HG03457 (cell line): Measurements from ENCODE around the gene PLCB1.
A peak's percentile ranks its signal among the peaks of the same experiment; 100 is the strongest.

Experiments used
- ATAC-seq: cut with Tn5 transposase; IDR thresholded peaks from one replicate; pipeline ENCODE4 v1.9.1; 2021; ENCODE audit warnings: moderate number of reproducible peaks; ENCODE audit not compliant: unreplicated experiment

Gene PLCB1

GRCh38 chr20:8293750-8294149, 161.7 kb downstream of the PLCB1 start:
- no peak for ATAC-seq

DNA sequence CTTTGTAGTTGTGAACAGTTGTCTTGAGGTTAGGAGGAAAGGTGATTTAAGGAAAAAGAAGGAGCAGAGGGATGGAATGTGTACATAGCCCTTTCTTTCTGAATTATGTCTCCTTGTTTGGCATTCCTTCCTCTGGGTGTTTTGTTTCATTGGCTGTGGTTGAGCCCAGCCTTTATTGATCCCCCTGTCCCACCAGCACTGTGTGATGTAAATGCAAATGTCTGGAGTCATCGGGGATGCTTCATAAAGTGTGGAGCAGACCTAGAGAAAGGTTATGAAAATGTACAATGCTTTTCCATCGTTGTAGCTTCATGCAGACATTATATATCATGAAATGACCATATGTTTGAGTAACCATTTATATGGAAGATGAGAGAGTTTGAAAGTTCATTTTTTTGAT, 164.5 kb downstream of the PLCB1 start:
- no peak for ATAC-seq

DNA sequence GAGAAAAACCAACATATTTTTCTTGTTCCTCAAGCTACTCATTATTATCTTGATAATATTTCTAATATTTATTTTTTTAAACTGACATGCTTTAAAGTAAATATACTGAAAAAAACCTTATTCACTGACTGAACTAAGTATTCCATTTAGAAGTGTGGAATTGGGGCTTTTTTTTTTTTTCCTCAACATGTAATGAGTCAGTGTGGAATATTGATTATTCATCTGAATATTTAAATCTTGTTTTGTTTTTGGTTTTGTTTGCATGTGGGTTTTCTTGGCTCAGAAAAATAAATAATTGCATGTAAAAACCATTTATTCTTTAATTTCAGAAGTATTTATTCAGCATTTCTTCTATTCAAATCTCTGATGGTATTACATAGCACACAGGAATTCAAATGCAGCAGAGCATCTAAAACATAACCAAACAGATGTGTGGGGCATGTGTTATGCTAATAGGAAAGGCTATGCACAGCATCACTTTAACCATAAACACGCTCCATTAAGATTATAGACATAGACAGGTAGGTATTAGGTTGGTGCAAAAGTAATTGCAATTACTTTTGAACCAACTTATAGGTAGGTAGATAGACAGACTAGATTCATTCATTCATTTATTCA, 166.5 kb downstream of the PLCB1 start:
- no peak for ATAC-seq

GRCh38 chr20:8299921-8300320, 167.9 kb downstream of the PLCB1 start:
- no peak for ATAC-seq

- no peak for ATAC-seq
Measured at GRCh38 chr20:8301655-8302054, 169.6 kb downstream of the PLCB1 start.

DNA sequence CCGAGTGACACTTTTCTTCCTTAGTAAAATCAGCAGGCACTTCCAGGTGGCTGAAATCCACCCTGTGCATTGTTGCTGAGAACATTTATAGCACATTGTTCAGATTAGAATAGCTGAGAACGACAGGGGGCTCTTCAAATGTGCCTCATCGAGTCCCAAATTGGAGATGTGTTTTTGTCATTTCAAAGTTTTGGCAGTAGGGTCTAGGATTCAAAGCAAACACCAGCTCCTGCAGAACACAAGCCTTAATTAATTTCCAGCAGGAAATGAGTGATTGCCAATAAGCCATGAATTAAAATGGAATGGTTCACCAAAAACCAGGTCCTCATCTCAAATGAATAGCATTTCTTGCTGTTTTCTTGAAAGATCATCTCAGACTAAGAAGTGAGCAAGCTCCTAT, 171.6 kb downstream of the PLCB1 start:
- no peak for ATAC-seq

GRCh38 chr20:8304124-8304816, 172.2 kb downstream of the PLCB1 start:
- ATAC-seq = no peak

- ATAC-seq = peak; percentile 93
Measured at GRCh38 chr20:8305449-8305978, 173.4 kb downstream of the PLCB1 start.

GRCh38 chr20:8306937-8307336, 174.9 kb downstream of the PLCB1 start:
- ATAC-seq = no peak

- no peak for ATAC-seq
Measured at GRCh38 chr20:8309634-8310033, 177.6 kb downstream of the PLCB1 start.

DNA sequence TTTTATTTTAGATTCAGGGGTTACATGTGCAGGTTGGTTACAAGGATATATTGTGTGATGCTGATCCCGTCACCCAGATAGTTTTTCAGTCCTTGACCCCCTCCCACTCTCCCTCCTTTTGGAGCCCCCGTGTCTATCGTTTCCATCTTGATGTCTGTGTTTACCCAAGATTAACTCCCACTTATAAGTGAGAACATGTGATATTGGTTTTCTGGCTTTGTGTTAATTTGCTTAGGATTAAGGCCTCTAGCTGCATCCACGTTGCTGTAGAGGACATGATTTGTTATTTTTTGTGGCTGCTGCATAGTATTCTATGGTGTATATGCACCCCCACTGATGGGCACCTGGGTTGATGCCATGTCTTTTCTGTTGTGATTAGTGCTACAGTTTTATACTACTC, 178.6 kb downstream of the PLCB1 start:
- ATAC-seq = no peak

DNA sequence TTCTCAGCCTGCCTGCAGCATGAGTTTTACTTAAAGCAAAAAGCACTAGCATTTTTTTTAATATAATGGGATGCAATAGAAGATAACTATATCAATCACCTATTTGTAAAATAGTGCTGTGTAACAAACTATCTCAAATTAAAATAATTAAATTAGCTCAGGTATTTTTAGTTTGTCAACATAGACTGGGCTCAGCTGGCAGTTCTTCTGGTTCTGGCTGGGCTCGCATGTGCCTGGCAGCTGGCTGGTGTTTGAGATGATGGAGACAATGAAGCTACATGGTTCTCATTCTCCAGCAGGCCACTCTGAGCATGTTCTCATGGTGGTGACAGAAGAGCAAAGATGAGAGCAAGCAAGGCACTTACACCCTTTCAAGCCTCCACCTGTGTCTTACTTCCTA, 181.0 kb downstream of the PLCB1 start:
- ATAC-seq = no peak

DNA sequence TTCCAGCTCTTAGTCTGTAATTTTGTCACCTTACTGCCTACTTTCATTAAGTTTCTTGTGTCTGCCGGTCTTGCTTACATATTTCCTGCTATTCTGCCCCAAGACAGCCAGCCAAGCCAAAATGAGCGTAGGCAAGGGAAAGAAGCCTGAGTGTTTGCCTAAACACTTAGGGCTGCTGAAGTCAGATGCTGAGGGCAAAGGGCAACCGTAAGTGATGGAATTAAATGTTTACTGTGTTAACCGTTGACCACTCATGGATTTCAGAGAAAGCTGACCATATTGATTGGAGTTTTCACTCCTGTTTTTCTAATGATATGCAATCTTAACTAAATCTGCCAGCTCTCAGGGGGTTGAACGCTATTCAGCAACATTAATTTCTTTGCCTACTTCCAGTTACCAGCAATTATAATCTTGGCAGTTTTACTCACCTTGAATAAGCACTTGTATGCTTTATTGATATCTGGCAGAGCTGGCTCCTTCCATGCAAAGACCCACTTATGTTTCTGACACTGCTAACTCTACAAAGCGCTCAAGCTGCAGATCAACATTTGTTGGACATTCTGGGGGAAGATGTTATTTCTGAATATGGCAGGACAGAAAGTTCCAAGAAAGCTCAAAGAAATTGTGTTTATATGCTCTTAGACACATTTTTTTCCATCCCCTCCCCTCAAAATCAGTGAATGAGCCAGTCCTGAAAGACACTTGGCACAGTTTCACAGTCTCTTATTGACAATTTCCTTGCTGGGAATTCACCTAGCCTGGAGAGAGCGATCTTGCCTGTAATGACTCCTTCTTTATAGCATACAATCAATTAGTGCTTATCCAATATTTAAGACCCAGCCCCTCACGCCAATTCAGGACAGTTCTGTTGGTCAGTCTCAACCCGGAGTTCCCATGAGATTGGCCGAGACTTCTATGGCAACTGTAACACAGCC, 183.8 kb downstream of the PLCB1 start:
- no peak for ATAC-seq

- no peak for ATAC-seq
Measured at GRCh38 chr20:8317448-8317847, 185.4 kb downstream of the PLCB1 start.

DNA sequence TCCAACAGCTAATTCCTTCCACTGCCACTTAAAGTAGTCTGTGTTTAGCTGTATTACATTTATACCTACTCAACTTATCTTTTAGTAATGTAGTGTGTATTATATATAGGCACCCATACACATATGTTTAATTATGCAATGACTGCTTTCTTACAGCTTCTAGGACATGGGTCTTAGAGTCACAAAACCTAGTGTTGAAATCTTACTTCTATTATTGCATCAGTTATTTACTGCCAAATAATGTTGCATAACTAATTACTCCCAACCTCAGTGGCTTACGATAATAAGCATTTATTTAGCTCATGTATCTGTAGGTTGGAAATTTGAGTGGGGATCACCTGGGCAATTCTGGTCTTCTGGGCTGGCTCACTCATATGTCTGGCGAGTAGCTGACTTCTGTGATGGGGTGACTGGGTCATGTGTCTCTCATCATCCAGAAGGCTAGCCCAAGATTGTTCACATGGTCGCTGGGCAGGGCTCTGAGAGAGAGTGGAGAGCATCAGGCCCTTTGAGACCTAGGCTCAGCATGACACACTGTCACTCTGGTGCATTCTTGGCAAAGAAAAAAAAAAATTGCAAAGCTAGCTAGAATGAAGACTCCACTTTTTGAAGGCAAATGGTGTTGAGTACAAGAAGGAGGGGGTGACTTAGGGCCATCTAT, 187.0 kb downstream of the PLCB1 start:
- ATAC-seq = no peak

- no peak for ATAC-seq
Measured at GRCh38 chr20:8320306-8320705, 188.2 kb downstream of the PLCB1 start.

- ATAC-seq = no peak
Measured at GRCh38 chr20:8321001-8321400, 188.9 kb downstream of the PLCB1 start.

DNA sequence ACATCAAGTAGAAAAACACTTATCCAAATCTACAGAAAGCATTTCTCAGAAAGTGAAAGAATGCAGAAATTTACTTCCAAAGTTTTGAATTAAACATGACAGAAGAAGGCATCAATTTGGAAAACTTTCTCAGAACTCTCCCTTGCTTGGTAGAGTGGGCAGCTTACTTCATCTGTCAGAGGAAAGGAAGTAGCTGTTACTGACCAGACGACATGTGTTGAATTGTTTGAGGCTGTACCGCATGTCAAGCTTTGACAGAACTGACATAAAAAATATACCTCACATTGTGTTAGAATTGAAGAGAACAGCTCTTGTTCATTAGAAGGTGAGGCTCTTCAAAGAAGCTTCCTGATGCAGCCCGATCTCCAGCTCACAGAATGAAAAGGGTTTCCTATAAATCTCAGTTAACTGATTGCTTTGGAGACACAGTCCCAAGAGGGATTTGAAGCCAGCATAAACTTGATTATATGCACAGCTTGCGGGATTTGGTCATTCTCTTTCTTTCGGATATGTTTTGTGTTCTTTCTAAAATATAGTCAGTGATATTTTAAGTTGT, 190.7 kb downstream of the PLCB1 start:
- no peak for ATAC-seq

DNA sequence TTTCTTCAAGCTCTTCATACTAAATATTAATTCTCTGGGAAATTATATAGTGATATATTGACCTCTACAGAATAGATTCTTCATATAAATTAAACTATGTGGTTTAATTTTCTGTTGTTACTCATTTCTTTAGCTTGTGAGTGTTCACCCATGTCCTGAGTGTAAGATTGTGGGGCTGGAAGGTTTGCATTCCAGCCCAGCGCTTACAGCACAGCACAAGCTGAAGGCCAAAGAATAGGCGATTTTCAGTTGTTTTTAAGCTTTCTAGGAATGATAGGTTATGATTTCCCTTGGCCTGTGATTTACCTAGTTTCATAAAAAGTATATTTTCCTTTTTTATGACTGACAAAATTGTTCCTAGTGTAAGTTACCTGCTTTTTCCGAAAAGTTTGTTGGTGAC, 194.1 kb downstream of the PLCB1 start:
- no peak for ATAC-seq

GRCh38 chr20:8326899-8327298, 194.8 kb downstream of the PLCB1 start:
- ATAC-seq = no peak

GRCh38 chr20:8328189-8328588, 196.1 kb downstream of the PLCB1 start:
- no peak for ATAC-seq
